ENCODE measurements around the gene TNS3.

TNS3 gene

DNA sequence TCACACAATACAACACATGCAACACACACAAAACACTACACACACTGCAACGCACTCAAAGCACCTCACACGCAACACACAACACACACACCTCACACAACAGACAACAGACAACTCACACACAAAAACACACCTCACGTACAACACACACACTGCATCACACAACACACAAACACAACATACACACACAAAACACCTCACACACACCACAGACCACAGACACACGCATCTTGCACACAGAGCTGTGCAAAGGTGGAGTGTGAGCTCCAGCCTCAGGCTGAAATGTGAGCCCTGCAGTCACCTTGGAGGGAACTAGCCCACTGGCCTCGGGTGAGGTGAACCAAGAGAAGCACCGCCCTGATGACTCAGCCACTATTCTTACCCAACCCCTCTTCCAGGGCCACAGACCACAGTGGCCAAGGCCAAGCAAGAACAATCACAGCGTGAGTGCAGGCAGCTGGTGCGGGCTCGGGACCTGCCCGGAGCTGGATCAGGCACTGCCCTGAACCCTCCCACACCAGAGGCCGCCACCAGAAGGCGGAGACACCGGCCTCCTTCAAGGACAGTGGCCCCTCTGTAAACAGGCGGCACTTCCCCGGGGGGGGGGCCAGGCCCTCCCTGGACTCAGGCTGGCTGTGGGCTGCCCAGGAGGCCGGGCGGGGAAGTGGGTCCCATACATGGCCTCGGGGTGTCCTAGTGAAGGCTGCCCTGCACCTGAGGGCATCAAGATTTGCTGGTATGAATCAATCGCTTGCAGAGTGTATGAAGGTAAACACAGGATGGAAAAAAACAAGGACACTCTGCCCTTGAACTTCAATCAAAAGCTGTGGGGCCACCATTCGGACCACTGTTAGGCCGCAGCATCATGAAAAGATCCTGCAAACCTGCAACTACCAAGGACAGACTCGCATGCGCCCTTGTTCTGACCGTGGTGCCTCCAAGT, 106.7 kb downstream of the TNS3 start:
- no peak overlapping the region for H3K4me3 ChIP-seq (ENCODE audit: low read depth, low read length)
- TF ChIP-seq, protein P1, sequence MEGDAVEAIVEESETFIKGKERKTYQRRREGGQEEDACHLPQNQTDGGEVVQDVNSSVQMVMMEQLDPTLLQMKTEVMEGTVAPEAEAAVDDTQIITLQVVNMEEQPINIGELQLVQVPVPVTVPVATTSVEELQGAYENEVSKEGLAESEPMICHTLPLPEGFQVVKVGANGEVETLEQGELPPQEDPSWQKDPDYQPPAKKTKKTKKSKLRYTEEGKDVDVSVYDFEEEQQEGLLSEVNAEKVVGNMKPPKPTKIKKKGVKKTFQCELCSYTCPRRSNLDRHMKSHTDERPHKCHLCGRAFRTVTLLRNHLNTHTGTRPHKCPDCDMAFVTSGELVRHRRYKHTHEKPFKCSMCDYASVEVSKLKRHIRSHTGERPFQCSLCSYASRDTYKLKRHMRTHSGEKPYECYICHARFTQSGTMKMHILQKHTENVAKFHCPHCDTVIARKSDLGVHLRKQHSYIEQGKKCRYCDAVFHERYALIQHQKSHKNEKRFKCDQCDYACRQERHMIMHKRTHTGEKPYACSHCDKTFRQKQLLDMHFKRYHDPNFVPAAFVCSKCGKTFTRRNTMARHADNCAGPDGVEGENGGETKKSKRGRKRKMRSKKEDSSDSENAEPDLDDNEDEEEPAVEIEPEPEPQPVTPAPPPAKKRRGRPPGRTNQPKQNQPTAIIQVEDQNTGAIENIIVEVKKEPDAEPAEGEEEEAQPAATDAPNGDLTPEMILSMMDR (IDR thresholded peaks at IDR 0.05; ENCODE audit: borderline replicate concordance, insufficient read depth, low read depth, low read length) = no peak

- H3K4me3 ChIP-seq (ENCODE audit: low read depth, low read length) = no peak overlapping the region
- TF ChIP-seq, protein P1 (IDR thresholded peaks at IDR 0.05; ENCODE audit: borderline replicate concordance, insufficient read depth, low read depth, low read length) = no peak
Observed at GRCh38 chr7:47474211-47474936, 107.5 kb downstream of the TNS3 start.

GRCh38 chr7:47473499-47474210, 108.3 kb downstream of the TNS3 start:
- H3K4me3 ChIP-seq (ENCODE audit: low read depth, low read length) = no peak overlapping the region
- TF ChIP-seq, protein P1 (IDR thresholded peaks at IDR 0.05; ENCODE audit: borderline replicate concordance, insufficient read depth, low read depth, low read length) = no peak

GRCh38 chr7:47472444-47473157, 109.3 kb downstream of the TNS3 start:
- TF ChIP-seq, protein P1 (IDR thresholded peaks at IDR 0.05; ENCODE audit: borderline replicate concordance, insufficient read depth, low read depth, low read length) = no peak
- H3K4me3 ChIP-seq (ENCODE audit: low read depth, low read length) = no peak overlapping the region

GRCh38 chr7:47471831-47472230, 110.1 kb downstream of the TNS3 start:
- TF ChIP-seq, protein P1 (IDR thresholded peaks at IDR 0.05; ENCODE audit: borderline replicate concordance, insufficient read depth, low read depth, low read length) = no peak
- H3K4me3 ChIP-seq (ENCODE audit: low read depth, low read length) = no peak overlapping the region

GRCh38 chr7:47471358-47471703, 110.6 kb downstream of the TNS3 start:
- H3K4me3 ChIP-seq (ENCODE audit: low read depth, low read length) = no peak overlapping the region
- TF ChIP-seq, protein P1 (IDR thresholded peaks at IDR 0.05; ENCODE audit: borderline replicate concordance, insufficient read depth, low read depth, low read length) = no peak

Data from GM12875 (cell line).